Ovary (tissue), 3 donors: ENCODE data around the gene CMC1.

ENCODE experiments used
- EP300 ChIP-seq: sonication (generic); formaldehyde crosslinking; IDR thresholded peaks from one replicate; pipeline ENCODE4 v1.6.1; 2017; ENCODE audit warnings: antibody characterized with exemption
- POLR2A ChIP-seq: fragments of 450-650 bp; IDR thresholded peaks from one replicate; pipeline ENCODE4 v1.6.1; 2017; ENCODE audit warnings: antibody characterized with exemption, mild to moderate bottlenecking, moderate library complexity
- TF ChIP-seq, protein P1 (sequence below), 3 donors: fragments of 450-650 bp in 2 of 3; fragments of 200-600 bp in 1 of 3; IDR thresholded peaks; one replicate each; pipeline versions ENCODE4 v1.5.1 to v1.8.0; 2016 to 2022; ENCODE audit warnings: antibody characterized with exemption in 3 of 3, mild to moderate bottlenecking in 1 of 3
- donor health status: DM: no; HTN: no; CAD: no.

DNA sequence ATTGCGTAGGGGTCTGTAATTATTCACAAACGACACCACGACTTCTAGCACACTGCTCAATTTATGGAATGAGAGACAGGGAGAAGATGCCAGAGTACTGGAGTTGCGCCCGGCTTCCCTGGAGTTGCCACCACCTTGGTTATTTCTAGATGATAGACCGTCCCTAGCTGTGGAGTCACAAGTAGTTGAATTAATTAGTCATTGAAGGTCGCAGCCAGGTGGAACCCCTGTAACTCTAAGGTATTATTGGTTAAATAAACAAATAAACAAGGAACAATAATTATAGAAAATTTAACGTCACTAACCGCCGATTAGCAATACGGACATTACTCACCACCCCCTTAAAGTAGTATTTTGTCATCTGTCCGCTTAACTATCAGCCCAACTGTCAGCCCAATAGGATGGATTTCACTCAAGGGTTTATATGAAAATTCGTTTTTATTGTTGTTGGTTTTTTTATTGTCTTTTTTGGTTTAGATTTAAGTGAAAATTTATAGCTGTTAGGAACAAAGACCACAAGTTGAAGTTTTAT, 108.1 kb downstream of the CMC1 start:
- TF ChIP-seq POLR2A (no peak), EP300 (peak; percentile 3)
- TF ChIP-seq, protein P1, sequence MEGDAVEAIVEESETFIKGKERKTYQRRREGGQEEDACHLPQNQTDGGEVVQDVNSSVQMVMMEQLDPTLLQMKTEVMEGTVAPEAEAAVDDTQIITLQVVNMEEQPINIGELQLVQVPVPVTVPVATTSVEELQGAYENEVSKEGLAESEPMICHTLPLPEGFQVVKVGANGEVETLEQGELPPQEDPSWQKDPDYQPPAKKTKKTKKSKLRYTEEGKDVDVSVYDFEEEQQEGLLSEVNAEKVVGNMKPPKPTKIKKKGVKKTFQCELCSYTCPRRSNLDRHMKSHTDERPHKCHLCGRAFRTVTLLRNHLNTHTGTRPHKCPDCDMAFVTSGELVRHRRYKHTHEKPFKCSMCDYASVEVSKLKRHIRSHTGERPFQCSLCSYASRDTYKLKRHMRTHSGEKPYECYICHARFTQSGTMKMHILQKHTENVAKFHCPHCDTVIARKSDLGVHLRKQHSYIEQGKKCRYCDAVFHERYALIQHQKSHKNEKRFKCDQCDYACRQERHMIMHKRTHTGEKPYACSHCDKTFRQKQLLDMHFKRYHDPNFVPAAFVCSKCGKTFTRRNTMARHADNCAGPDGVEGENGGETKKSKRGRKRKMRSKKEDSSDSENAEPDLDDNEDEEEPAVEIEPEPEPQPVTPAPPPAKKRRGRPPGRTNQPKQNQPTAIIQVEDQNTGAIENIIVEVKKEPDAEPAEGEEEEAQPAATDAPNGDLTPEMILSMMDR (IDR thresholded peaks at IDR 0.05), result no peak
